HEK293 (cell line): ENCODE results near the gene ZCWPW1.

Experiments used
- ZBTB1 ChIP-seq: fragments of 450-650 bp; formaldehyde crosslinking; IDR thresholded peaks from 2 replicates; pipeline ENCODE4 v1.5.1; 2016; ENCODE audit warnings: missing biosample characterization, missing genetic modification characterization
- ZBTB17 ChIP-seq: fragments of 450-650 bp; formaldehyde crosslinking; IDR thresholded peaks from 2 replicates; pipeline ENCODE4 v1.5.1; 2016; ENCODE audit warnings: missing biosample characterization, missing genetic modification characterization
- ZNF223 ChIP-seq: fragments of 450-650 bp; formaldehyde crosslinking; IDR thresholded peaks from 2 replicates; pipeline ENCODE4 v1.5.1; 2016; ENCODE audit warnings: missing biosample characterization, missing genetic modification characterization
- ZXDB ChIP-seq: fragments of 450-650 bp; formaldehyde crosslinking; IDR thresholded peaks from 2 replicates; pipeline ENCODE4 v1.5.1; 2016; ENCODE audit warnings: missing biosample characterization, missing genetic modification characterization
- TF ChIP-seq, protein P1 (sequence below): fragments of 450-650 bp; formaldehyde crosslinking; IDR thresholded peaks from 2 replicates; pipeline ENCODE4 v1.5.1; 2016; ENCODE audit warnings: missing biosample characterization, missing genetic modification characterization
- TF ChIP-seq, protein P2 (sequence below): fragments of 450-650 bp; formaldehyde crosslinking; IDR thresholded peaks from 2 replicates; pipeline ENCODE4 v1.5.1; 2017; ENCODE audit warnings: missing biosample characterization, missing genetic modification characterization

DNA sequence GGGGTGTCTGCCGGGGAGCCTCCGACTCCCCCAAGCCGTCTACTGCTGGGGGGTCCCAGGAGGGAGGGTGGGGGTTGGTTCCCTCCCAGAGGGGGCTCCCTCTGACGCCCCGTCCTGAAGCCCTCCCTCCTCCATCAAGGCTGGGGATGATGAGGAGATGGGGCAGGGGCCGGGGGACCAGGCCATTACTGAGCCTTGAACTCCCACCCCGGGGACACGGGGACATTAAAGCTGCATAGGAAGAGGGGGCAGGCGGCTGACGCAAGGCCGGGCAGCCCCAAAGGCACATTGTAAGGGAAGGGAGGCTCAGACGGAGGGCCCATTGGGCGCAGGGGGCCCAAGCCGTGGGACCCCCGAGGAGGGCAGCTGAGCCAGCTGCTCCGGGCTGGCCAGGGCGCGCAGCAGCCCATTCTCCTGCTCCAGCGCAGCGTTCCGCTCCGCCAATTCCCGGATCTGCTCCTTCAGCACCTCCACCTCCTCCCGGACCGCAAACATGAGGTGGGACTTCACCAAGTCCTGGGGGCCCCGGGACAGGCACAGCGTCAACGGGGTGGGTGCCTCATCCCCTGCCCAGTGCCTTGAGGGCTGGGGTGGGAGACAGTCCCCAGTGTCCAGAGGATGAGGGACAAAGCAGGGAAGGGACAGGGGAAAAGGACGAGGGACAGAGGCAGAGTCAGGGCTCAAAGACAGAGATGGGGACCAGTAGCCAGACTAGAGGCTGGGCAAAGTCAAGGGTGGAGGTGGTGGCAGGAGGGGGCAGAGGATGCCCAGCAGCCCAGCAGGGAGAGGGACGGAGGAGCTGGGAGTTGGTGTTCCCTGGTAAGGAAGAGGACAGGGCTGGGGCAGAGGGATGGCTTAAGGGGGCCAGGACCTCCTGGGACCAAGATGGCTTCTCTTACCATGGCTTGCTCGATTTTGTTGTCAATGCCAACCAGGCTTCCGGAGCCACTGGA is 38.4 kb upstream of the ZCWPW1 start:
- TF ChIP-seq ZBTB17 (tag by site-specific recombination) = no peak
- TF ChIP-seq, protein P1, sequence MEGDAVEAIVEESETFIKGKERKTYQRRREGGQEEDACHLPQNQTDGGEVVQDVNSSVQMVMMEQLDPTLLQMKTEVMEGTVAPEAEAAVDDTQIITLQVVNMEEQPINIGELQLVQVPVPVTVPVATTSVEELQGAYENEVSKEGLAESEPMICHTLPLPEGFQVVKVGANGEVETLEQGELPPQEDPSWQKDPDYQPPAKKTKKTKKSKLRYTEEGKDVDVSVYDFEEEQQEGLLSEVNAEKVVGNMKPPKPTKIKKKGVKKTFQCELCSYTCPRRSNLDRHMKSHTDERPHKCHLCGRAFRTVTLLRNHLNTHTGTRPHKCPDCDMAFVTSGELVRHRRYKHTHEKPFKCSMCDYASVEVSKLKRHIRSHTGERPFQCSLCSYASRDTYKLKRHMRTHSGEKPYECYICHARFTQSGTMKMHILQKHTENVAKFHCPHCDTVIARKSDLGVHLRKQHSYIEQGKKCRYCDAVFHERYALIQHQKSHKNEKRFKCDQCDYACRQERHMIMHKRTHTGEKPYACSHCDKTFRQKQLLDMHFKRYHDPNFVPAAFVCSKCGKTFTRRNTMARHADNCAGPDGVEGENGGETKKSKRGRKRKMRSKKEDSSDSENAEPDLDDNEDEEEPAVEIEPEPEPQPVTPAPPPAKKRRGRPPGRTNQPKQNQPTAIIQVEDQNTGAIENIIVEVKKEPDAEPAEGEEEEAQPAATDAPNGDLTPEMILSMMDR (tag by site-specific recombination) = no peak
- TF ChIP-seq, protein P2, sequence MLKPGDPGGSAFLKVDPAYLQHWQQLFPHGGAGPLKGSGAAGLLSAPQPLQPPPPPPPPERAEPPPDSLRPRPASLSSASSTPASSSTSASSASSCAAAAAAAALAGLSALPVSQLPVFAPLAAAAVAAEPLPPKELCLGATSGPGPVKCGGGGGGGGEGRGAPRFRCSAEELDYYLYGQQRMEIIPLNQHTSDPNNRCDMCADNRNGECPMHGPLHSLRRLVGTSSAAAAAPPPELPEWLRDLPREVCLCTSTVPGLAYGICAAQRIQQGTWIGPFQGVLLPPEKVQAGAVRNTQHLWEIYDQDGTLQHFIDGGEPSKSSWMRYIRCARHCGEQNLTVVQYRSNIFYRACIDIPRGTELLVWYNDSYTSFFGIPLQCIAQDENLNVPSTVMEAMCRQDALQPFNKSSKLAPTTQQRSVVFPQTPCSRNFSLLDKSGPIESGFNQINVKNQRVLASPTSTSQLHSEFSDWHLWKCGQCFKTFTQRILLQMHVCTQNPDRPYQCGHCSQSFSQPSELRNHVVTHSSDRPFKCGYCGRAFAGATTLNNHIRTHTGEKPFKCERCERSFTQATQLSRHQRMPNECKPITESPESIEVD = no peak
- no peak for TF ChIP-seq ZXDB (tag by site-specific recombination)
- no peak for TF ChIP-seq ZNF223 (tag by site-specific recombination)
- TF ChIP-seq ZBTB1 = no peak
